ENCODE data around the gene KRTAP20-1.

KRTAP20-1 gene

DNA sequence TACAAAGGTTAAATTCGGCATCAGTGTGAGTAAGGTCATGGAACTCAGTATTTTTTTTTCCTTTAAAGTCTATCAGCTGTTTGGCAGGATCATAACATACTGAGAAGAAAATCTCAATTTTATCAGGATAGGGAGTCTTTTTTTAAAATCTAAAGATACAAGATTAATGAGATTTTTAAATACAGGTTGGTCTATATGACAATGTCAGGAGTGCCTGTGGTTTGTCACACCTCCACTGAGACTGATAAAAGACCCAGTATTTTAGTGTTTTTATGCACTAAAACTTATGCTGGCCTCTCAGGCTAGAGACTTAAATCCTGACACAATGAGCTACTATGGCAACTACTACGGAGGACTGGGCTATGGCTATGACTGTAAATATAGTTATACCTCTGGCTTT lies 26.3 kb downstream of the KRTAP20-1 start, which contains the start of gene KRTAP20-3:
TSS of gene KRTAP20-3 (plus strand) at position 301 of the 400 bp plus-strand sequence.
- DNase-seq (ENCODE audit: extremely low read depth in 1 of 2, low read depth in 1 of 2), result no peak

DNA sequence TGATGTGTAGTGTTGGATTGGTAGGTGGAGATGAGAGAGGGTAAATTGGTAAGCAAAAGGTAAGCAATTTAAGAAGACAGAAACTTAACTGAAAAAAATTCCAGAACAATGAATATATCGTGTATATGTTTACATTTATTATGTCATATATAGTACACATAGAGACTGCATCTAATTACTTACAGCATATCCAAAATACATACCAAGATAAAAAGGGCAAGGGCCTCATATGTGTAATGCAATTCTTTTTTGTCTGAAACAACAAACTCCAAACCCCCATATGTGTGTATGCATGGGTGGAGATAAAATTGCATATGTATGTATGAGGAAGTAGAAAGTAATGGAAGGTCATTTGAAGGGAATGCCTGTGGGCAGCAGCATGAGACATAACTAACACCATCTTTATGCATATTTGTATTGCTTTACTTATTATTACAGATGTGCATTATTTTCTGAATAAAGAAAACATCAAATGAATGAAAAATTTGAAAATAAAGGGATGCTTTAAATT lies 30.7 kb downstream of the KRTAP20-1 start:
- DNase-seq (ENCODE audit: extremely low read depth in 1 of 2, low read depth in 1 of 2), result no peak

DNA sequence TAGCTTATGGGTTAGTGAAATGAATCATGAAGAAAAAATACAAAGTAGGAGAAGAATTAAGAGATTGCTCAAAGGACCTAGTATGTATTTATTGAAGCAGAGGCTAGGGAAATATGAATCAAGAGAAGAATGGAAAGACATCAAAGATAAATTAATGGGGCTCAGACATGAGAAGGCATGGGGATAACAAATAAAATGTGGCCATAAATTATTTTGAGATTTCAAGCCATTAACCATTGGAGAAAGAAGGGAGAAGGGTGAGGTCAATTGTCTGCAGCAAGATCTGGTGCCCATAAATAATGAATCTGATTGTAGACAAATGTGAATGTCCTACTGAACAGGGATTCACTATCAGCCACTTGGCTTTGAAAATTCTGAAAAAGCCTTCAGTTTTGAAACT lies 36.7 kb downstream of the KRTAP20-1 start:
- DNase-seq (ENCODE audit: extremely low read depth in 1 of 2, low read depth in 1 of 2), result no peak
